ENCODE measurements around the gene COL11A1.

COL11A1 gene

DNA sequence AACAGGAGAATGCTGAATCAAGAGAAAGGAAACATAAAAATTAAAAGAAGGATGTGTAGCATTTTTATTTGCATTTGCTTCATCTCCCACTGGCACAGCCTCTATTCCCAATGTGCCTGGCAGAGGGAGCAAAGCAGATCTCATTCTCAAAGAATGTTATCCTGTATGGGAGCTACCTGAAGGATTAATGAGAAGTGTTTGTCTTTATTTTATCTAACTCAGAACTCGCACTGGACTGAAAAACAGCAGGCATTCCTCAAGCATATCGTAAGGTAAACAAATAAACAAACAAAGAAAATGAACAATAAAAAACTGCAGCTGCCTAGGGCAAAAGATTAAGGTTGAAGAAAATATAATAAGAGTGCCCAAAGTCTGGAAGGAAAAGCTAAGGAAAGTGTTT is 12.7 kb upstream of the COL11A1 start:
- Histone ChIP-seq H3K4me1 (ENCODE audit: control insufficient read depth, insufficient read depth, low read length) (no peaks in the 10 kb centered on the region), H3K4me3 (ENCODE audit: low read length in 2 of 2) (no peak overlapping the region), H3K36me3 (ENCODE audit: control insufficient read depth in 2 of 2, insufficient read depth in 2 of 2, low read length in 2 of 2) (no peaks in the 10 kb centered on the region), H3K9me3 (ENCODE audit: control insufficient read depth in 2 of 2, low read length in 2 of 2) (peaks cover 0 to 2% of the 10 kb centered on the region in 2 donors), H3K27ac (ENCODE audit: low read length) (no peak overlapping the region), H3K27me3 (ENCODE audit: control insufficient read depth in 1 of 2, insufficient read depth in 2 of 2, low read length in 2 of 2) (no peaks in the 10 kb centered on the region), H3K9ac (ENCODE audit: low read length in 2 of 2) (no peak overlapping the region)

DNA sequence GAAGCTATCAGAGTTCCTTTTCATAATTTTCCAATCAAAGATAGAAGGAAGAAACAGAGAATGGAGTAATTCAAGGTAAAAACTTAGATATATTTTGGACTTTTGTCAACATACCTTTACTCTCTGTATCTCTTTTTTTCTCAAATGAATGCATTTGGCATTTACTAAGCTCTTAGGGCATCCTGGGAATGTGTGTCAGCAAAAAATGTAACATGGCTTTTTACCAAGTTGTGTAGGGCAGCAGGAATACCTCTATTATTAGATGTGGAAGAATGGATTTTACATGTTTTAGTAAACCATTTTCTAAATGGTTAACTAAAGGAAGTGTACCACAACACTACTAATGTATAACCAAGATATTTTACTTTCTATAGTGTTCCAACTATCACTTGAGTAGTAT is 4.2 kb upstream of the COL11A1 start:
- H3K36me3 ChIP-seq (ENCODE audit: control insufficient read depth in 2 of 2, insufficient read depth in 2 of 2, low read length in 2 of 2), result no peaks in the 10 kb centered on the region
- H3K4me3 ChIP-seq (ENCODE audit: low read length in 2 of 2), result no peak overlapping the region
- peaks cover 0 to 2% of the 10 kb centered on the region in 2 donors for H3K9me3 ChIP-seq (ENCODE audit: control insufficient read depth in 2 of 2, low read length in 2 of 2)
- peaks cover 8% of the 10 kb centered on the region for H3K4me1 ChIP-seq (ENCODE audit: control insufficient read depth, insufficient read depth, low read length)
- no peak overlapping the region for H3K9ac ChIP-seq (ENCODE audit: low read length in 2 of 2)
- H3K27ac ChIP-seq (ENCODE audit: low read length), result no peak overlapping the region
- H3K27me3 ChIP-seq (ENCODE audit: control insufficient read depth in 1 of 2, insufficient read depth in 2 of 2, low read length in 2 of 2), result peaks cover 2 to 10% of the 10 kb centered on the region in 2 donors

DNA sequence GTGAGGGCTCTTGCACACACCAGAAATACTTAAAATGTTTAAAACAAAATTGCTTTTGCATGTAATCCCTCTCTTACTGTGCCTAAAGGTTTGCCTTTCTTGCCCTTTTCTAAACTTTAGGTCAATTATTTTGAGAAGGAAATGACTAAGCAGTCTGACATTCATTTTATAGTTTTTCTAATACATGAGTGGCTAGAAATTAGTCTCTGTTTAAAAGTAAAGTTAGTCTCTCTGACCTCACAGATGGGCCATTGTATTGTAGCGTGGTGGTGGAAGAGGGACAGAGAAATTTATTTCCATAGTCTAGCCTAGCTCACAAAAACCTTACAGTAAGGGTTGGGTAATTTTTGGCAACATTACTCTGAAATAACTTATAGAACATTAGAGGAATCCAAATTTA is 3.6 kb upstream of the COL11A1 start:
- Histone ChIP-seq H3K4me3 (ENCODE audit: low read length in 2 of 2) (no peak overlapping the region), H3K9ac (ENCODE audit: low read length in 2 of 2) (no peak overlapping the region), H3K9me3 (ENCODE audit: control insufficient read depth in 2 of 2, low read length in 2 of 2) (no peaks in the 10 kb centered on the region), H3K4me1 (ENCODE audit: control insufficient read depth, insufficient read depth, low read length) (peaks cover 8% of the 10 kb centered on the region), H3K27me3 (ENCODE audit: control insufficient read depth in 1 of 2, insufficient read depth in 2 of 2, low read length in 2 of 2) (peaks cover 2 to 10% of the 10 kb centered on the region in 2 donors), H3K36me3 (ENCODE audit: control insufficient read depth in 2 of 2, insufficient read depth in 2 of 2, low read length in 2 of 2) (no peaks in the 10 kb centered on the region), H3K27ac (ENCODE audit: low read length) (no peak overlapping the region)

DNA sequence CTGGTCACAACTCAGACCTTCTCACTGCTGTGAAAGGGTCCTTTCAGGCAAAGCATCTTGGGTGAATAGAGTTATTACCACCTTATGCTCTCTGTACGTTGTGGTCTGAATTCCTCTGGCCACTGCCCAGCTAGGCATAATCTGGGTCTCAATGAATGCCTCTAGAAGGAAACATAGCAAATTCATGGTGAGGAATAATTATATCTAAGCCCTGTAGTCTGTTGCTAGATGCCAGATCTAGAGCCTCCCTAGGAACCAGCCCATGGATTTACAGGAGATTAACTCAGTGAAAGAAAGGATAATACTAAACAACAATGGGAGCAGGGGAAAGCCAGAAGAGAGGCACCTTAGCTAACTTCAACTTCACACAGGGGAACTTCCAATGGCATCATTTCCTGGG is 2.4 kb upstream of the COL11A1 start:
- H3K9me3 ChIP-seq (ENCODE audit: control insufficient read depth in 2 of 2, low read length in 2 of 2), result no peaks in the 10 kb centered on the region
- no peak overlapping the region for H3K27ac ChIP-seq (ENCODE audit: low read length)
- no peaks in the 10 kb centered on the region for H3K36me3 ChIP-seq (ENCODE audit: control insufficient read depth in 2 of 2, insufficient read depth in 2 of 2, low read length in 2 of 2)
- H3K27me3 ChIP-seq (ENCODE audit: control insufficient read depth in 1 of 2, insufficient read depth in 2 of 2, low read length in 2 of 2), result peaks cover 2 to 10% of the 10 kb centered on the region in 2 donors
- no peak overlapping the region for H3K9ac ChIP-seq (ENCODE audit: low read length in 2 of 2)
- no peak overlapping the region for H3K4me3 ChIP-seq (ENCODE audit: low read length in 2 of 2)
- peaks cover 8% of the 10 kb centered on the region for H3K4me1 ChIP-seq (ENCODE audit: control insufficient read depth, insufficient read depth, low read length)

GRCh38 chr1:103109311-103109920 is 1.1 kb upstream of the COL11A1 start:
- Histone ChIP-seq H3K36me3 (ENCODE audit: control insufficient read depth in 2 of 2, insufficient read depth in 2 of 2, low read length in 2 of 2) (no peaks in the 10 kb centered on the region), H3K9ac (ENCODE audit: low read length in 2 of 2) (no peak overlapping the region), H3K4me3 (ENCODE audit: low read length in 2 of 2) (no peak overlapping the region), H3K27me3 (ENCODE audit: control insufficient read depth in 1 of 2, insufficient read depth in 2 of 2, low read length in 2 of 2) (peaks cover 2 to 10% of the 10 kb centered on the region in 2 donors), H3K27ac (ENCODE audit: low read length) (no peak overlapping the region), H3K4me1 (ENCODE audit: control insufficient read depth, insufficient read depth, low read length) (peaks cover 8% of the 10 kb centered on the region), H3K9me3 (ENCODE audit: control insufficient read depth in 2 of 2, low read length in 2 of 2) (no peaks in the 10 kb centered on the region)

GRCh38 chr1:103107741-103108375 is 464 bp downstream of the COL11A1 start:
- Histone ChIP-seq H3K27me3 (ENCODE audit: control insufficient read depth in 1 of 2, insufficient read depth in 2 of 2, low read length in 2 of 2) (peaks cover 2 to 10% of the 10 kb centered on the region in 2 donors), H3K9me3 (ENCODE audit: control insufficient read depth in 2 of 2, low read length in 2 of 2) (no peaks in the 10 kb centered on the region), H3K27ac (ENCODE audit: low read length) (no peak overlapping the region), H3K9ac (ENCODE audit: low read length in 2 of 2) (peak overlapping the region in 1 of 2 donors; percentile 25), H3K4me3 (ENCODE audit: low read length in 2 of 2) (peak overlapping the region; percentile 50 to 73), H3K36me3 (ENCODE audit: control insufficient read depth in 2 of 2, insufficient read depth in 2 of 2, low read length in 2 of 2) (no peaks in the 10 kb centered on the region), H3K4me1 (ENCODE audit: control insufficient read depth, insufficient read depth, low read length) (peaks cover 8% of the 10 kb centered on the region)

GRCh38 chr1:103106426-103107341 is 1.6 kb downstream of the COL11A1 start:
- Histone ChIP-seq H3K36me3 (ENCODE audit: control insufficient read depth in 2 of 2, insufficient read depth in 2 of 2, low read length in 2 of 2) (no peaks in the 10 kb centered on the region), H3K27ac (ENCODE audit: low read length) (no peak overlapping the region), H3K27me3 (ENCODE audit: control insufficient read depth in 1 of 2, insufficient read depth in 2 of 2, low read length in 2 of 2) (peaks cover 2 to 10% of the 10 kb centered on the region in 2 donors), H3K4me3 (ENCODE audit: low read length in 2 of 2) (peak overlapping the region; percentile 72 to 73), H3K4me1 (ENCODE audit: control insufficient read depth, insufficient read depth, low read length) (peaks cover 8% of the 10 kb centered on the region), H3K9ac (ENCODE audit: low read length in 2 of 2) (peak overlapping the region; percentile 29 to 31), H3K9me3 (ENCODE audit: control insufficient read depth in 2 of 2, low read length in 2 of 2) (no peaks in the 10 kb centered on the region)

GRCh38 chr1:103101399-103101798 is 6.9 kb downstream of the COL11A1 start:
- H3K9me3 ChIP-seq (ENCODE audit: control insufficient read depth in 2 of 2, low read length in 2 of 2), result no peaks in the 10 kb centered on the region
- no peak overlapping the region for H3K9ac ChIP-seq (ENCODE audit: low read length in 2 of 2)
- H3K36me3 ChIP-seq (ENCODE audit: control insufficient read depth in 2 of 2, insufficient read depth in 2 of 2, low read length in 2 of 2), result no peaks in the 10 kb centered on the region
- no peak overlapping the region for H3K4me3 ChIP-seq (ENCODE audit: low read length in 2 of 2)
- H3K27ac ChIP-seq (ENCODE audit: low read length), result no peak overlapping the region
- H3K27me3 ChIP-seq (ENCODE audit: control insufficient read depth in 1 of 2, insufficient read depth in 2 of 2, low read length in 2 of 2), result no peaks in the 10 kb centered on the region
- no peaks in the 10 kb centered on the region for H3K4me1 ChIP-seq (ENCODE audit: control insufficient read depth, insufficient read depth, low read length)

DNA sequence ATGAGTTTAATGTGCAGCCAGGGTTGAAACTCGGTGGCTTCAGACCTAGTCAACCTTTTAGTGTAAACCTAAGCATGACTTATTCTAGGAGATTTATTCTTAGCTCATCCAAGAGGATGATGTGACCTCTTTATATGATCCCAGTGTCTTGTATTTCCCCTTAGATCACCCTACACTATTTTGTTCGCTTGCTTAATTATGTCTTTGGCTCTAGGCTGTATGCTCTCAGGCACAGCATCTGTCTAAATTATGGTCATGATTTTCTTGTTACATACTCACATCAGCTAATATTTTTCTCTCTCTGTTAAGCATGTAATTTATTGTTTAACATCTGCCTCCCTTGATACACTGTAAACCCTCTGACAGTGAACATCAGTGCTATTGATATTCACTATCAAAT is 19.1 kb downstream of the COL11A1 start:
- H3K36me3 ChIP-seq (ENCODE audit: control insufficient read depth in 2 of 2, insufficient read depth in 2 of 2, low read length in 2 of 2), result no peaks in the 10 kb centered on the region
- H3K4me1 ChIP-seq (ENCODE audit: control insufficient read depth, insufficient read depth, low read length), result no peaks in the 10 kb centered on the region
- no peak overlapping the region for H3K4me3 ChIP-seq (ENCODE audit: low read length in 2 of 2)
- no peak overlapping the region for H3K9ac ChIP-seq (ENCODE audit: low read length in 2 of 2)
- H3K27ac ChIP-seq (ENCODE audit: low read length), result no peak overlapping the region
- no peaks in the 10 kb centered on the region for H3K9me3 ChIP-seq (ENCODE audit: control insufficient read depth in 2 of 2, low read length in 2 of 2)
- no peaks in the 10 kb centered on the region for H3K27me3 ChIP-seq (ENCODE audit: control insufficient read depth in 1 of 2, insufficient read depth in 2 of 2, low read length in 2 of 2)

- Histone ChIP-seq H3K9ac (ENCODE audit: low read length in 2 of 2) (no peak overlapping the region), H3K27ac (ENCODE audit: low read length) (no peak overlapping the region), H3K4me3 (ENCODE audit: low read length in 2 of 2) (no peak overlapping the region), H3K27me3 (ENCODE audit: control insufficient read depth in 1 of 2, insufficient read depth in 2 of 2, low read length in 2 of 2) (no peaks in the 10 kb centered on the region), H3K4me1 (ENCODE audit: control insufficient read depth, insufficient read depth, low read length) (no peaks in the 10 kb centered on the region), H3K9me3 (ENCODE audit: control insufficient read depth in 2 of 2, low read length in 2 of 2) (no peaks in the 10 kb centered on the region), H3K36me3 (ENCODE audit: control insufficient read depth in 2 of 2, insufficient read depth in 2 of 2, low read length in 2 of 2) (no peaks in the 10 kb centered on the region)
Measured at GRCh38 chr1:103087256-103087655, 21.1 kb downstream of the COL11A1 start.
